IMR-90 (cell line): ENCODE measurements around the gene ANKRD34C.

ENCODE experiments used
- CEBPB ChIP-seq: IDR thresholded peaks from 2 replicates; pipeline ENCODE4 v1.6.1; 2012; ENCODE audit warnings: low read depth, low read length, improper control_type of control experiment
- CTCF ChIP-seq: conservative IDR thresholded peaks from 2 replicates; pipeline ENCODE4 v1.5.1; 2012; ENCODE audit warnings: mild to moderate bottlenecking, low read depth, low read length, improper control_type of control experiment
- MAFK ChIP-seq: IDR thresholded peaks from 2 replicates; pipeline ENCODE4 v1.6.1; 2012; ENCODE audit warnings: low read depth, low read length, improper control_type of control experiment
- POLR2A ChIP-seq: IDR thresholded peaks from 2 replicates; pipeline ENCODE4 v1.6.1; 2012; ENCODE audit warnings: mild to moderate bottlenecking, low read depth, low read length
- RAD21 ChIP-seq: IDR thresholded peaks from 2 replicates; pipeline ENCODE4 v1.6.1; 2012; ENCODE audit warnings: low read length, improper control_type of control experiment
- RCOR1 ChIP-seq: IDR thresholded peaks from 2 replicates; pipeline ENCODE4 v1.6.1; 2012; ENCODE audit warnings: mild to moderate bottlenecking, low read length, improper control_type of control experiment; ENCODE audit not compliant: insufficient replicate concordance
- SMC3 ChIP-seq: fragments of 150-350 bp; IDR thresholded peaks from 2 replicates; pipeline ENCODE4 v1.6.1; 2016; ENCODE audit warnings: low read depth, mild to moderate bottlenecking, antibody characterized with exemption, low read length, moderate library complexity

DNA sequence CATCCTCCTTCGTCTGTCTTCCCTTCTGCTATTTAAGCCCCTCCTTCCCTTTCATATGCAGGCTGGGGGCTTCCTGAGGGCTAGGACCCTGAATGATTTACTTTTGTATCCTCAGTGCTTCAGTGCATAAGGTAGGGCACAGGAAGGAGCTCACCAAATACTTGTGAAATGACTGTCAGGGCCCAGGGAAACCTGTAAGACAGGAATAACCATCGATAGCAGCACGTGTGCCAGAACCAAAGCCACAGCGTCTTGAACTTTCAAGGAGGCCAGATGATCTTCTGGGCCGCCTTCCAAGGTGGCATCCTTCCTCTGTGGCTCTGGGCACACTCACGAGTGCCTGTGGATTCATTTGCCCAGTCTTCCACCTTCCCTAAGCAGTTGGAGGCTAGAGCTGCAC, 32.3 kb downstream of the ANKRD34C start:
- TF ChIP-seq SMC3 (no peak), CTCF (no peak), RAD21 (no peak), MAFK (no peak), POLR2A (no peak), CEBPB (no peak), RCOR1 (no peak)
